ENCODE data around the gene GPN3.
A peak's percentile ranks its signal among the peaks of the same experiment; 100 is the strongest.
"Not testable (repeated sequence)": the region's sequence is repeated elsewhere in the genome, so short reads cannot be mapped to it uniquely, and the experiment has no call there.

GPN3 gene
- 9.0 reads per million, percentile 30 among the genes with 10 or more reads in this experiment for total RNA-seq

GRCh38 chr12:110468214-110469048, at the start of gene GPN3, which contains the start of gene FAM216A:
Gene GPN3 (minus strand): TSS chr12:110468257. CDS start chr12:110468203, 54 bp downstream.
Gene FAM216A (plus strand): TSS chr12:110468845. CDS start chr12:110468876, 31 bp downstream.
- peak; percentile 95 for DNase-seq

GRCh38 chr12:110516995-110517394, 48.9 kb upstream of the GPN3 start:
- no peak for DNase-seq

GRCh38 chr12:110514363-110514762, 46.3 kb upstream of the GPN3 start:
- no peak for DNase-seq

- DNase-seq: no peak
Observed at GRCh38 chr12:110513842-110514241, 45.8 kb upstream of the GPN3 start.

GRCh38 chr12:110508071-110508586, 40.1 kb upstream of the GPN3 start:
- no peak for DNase-seq

GRCh38 chr12:110505332-110505731, 37.3 kb upstream of the GPN3 start:
- no peak for DNase-seq

- DNase-seq: no peak
Observed at GRCh38 chr12:110503432-110503831, 35.4 kb upstream of the GPN3 start.

GRCh38 chr12:110501752-110502738, 34.0 kb upstream of the GPN3 start, which contains the start of the genes RAD9B and VPS29:
Gene RAD9B (plus strand): TSS chr12:110502331. CDS start chr12:110502338, 7 bp downstream.
Gene VPS29 (minus strand): TSS chr12:110502111. CDS start chr12:110502051, 60 bp downstream.
- peak; percentile 99 for DNase-seq

GRCh38 chr12:110501399-110501751, 33.3 kb upstream of the GPN3 start:
- DNase-seq: no peak

- DNase-seq: no peak
Observed at GRCh38 chr12:110498984-110499706, 31.1 kb upstream of the GPN3 start.

GRCh38 chr12:110475426-110475825, 7.4 kb upstream of the GPN3 start:
- no peak for DNase-seq

- no peak for DNase-seq
Observed at GRCh38 chr12:110467847-110468213, 227 bp downstream of the GPN3 start.

GRCh38 chr12:110466791-110467190, 1.3 kb downstream of the GPN3 start:
- no peak for DNase-seq

GRCh38 chr12:110465765-110466164, 2.3 kb downstream of the GPN3 start:
- not testable (repeated sequence) for DNase-seq

GRCh38 chr12:110465024-110465423, 3.0 kb downstream of the GPN3 start:
- no peak for DNase-seq

- DNase-seq: not testable (repeated sequence)
Observed at GRCh38 chr12:110461189-110461588, 6.9 kb downstream of the GPN3 start.

- no peak for DNase-seq
Observed at GRCh38 chr12:110458756-110459155, 9.3 kb downstream of the GPN3 start.

- DNase-seq: no peak
Observed at GRCh38 chr12:110453569-110454296, 14.3 kb downstream of the GPN3 start.

- no peak for DNase-seq
Observed at GRCh38 chr12:110451263-110451662, 16.8 kb downstream of the GPN3 start.

GRCh38 chr12:110449799-110450497, 18.1 kb downstream of the GPN3 start, which contains the start of gene ARPC3:
Gene ARPC3 (minus strand): TSS chr12:110450337. CDS start chr12:110450260, 77 bp downstream.
- DNase-seq: peak; percentile 94

GRCh38 chr12:110444455-110444854, 23.6 kb downstream of the GPN3 start:
- DNase-seq: no peak

All from effector CD4-positive, alpha-beta T cell (primary cell).